Calu3 (cell line): ENCODE results near the gene TAF1B. TPM values are rescaled to one million over a fixed set of nuclear protein-coding genes. Genes with fewer than 3 reads are reported as not detected.

Experiments
- BruUV-seq: library from RNA; stranded (reverse); fragments of 400-500 nt; replicated peaks from 2 replicates; lab custom pipeline; 2021; lab: Mats Ljungman, UMichigan
- CTCF ChIA-PET: fragments of 300-600 bp; sonication (Branson Sonifier 250); formaldehyde crosslinking; loops from one replicate; lab custom pipeline; 2022; ENCODE audit warnings: antibody characterized with exemption; lab: Charles Lee
- DNase-seq: peaks from one replicate; pipeline ENCODE4 v3.0.0; 2022
- H3K27ac Mint-ChIP-seq: one replicate; pipeline ENCODE4 v1.8.0; 2022; ENCODE audit warnings: mixed read lengths; ENCODE audit not compliant: unreplicated experiment
- H3K27me3 Mint-ChIP-seq: one replicate; pipeline ENCODE4 v1.8.0; 2022; ENCODE audit warnings: mixed read lengths; ENCODE audit not compliant: unreplicated experiment
- H3K36me3 Mint-ChIP-seq: one replicate; pipeline ENCODE4 v1.8.0; 2022; ENCODE audit warnings: mild to moderate bottlenecking, moderate library complexity, mixed read lengths; ENCODE audit not compliant: insufficient read depth, unreplicated experiment
- H3K4me1 Mint-ChIP-seq: one replicate; pipeline ENCODE4 v1.8.0; 2022; ENCODE audit warnings: mild to moderate bottlenecking, low read depth, mixed read lengths; ENCODE audit not compliant: unreplicated experiment
- H3K4me3 Mint-ChIP-seq: one replicate; pipeline ENCODE4 v1.8.0; 2022; ENCODE audit warnings: mild to moderate bottlenecking, low read depth, moderate library complexity, mixed read lengths; ENCODE audit not compliant: unreplicated experiment
- H3K9me3 Mint-ChIP-seq: one replicate; pipeline ENCODE4 v1.8.0; 2022; ENCODE audit warnings: low read depth, mixed read lengths; ENCODE audit not compliant: unreplicated experiment
- intact Hi-C: fragments of 100-400 bp; cut with micrococcal nuclease; formaldehyde crosslinking; loops from one replicate; pipeline ENCODE4 v1.10.0; 2022; ENCODE audit not compliant: unreplicated experiment
- total RNA-seq: library from RNA; stranded (reverse); gene quantifications from 2 replicates; pipeline ENCODE4 v1.2.3, GENCODE V29; 2022
- TF ChIP-seq, protein P1 (sequence below): fragments of 200-600 bp; IDR thresholded peaks from one replicate; pipeline ENCODE4 v1.8.0; 2022; ENCODE audit warnings: antibody characterized with exemption; ENCODE audit not compliant: unreplicated experiment

Gene TAF1B
- total RNA-seq, 1 experiment from 2014 or later, result 23.0 TPM

DNA sequence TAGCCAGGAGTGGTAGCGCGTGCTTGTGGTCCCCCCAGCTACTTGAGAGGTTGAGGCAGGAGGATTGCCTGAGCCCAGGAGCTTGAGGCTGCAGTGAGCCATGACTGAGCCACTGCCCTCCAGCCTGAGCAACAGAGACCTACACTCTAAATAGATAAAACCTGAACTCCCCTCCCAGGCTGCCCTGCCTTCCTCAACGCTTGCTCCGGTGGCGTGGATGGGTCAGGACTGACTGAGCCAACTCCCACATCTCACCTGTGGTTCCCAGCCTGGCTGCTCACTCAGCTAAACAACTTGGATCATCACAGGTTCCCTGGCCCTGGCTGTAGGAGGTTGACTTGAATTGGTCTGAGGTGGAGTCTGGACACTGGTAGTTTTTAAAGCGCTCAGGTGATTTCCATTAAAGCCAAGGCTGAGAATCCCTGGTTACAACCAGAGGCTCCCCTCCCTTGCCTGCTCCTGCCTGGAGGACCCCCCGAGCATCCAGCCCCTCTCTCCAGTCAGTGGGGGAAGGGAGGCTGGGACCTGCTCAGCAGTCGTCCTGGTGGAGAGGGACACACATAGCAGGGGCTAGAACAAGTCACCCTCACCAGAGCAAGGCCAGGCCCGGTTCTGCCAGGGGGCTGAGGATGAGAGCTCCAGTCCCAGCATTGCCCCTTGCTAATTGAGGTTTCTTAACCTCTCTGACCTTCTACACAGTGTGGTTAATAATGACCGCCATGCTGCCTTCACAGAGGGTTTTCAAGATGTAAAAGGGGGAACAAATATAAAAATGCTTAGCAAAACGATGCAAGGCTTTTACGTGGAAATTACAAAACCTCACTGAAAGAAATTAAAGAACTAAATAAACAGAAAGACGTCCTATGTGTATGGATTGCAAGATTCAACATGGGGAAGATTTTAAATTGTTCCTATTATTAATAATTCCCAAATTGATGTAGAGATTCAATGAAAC lies 46.9 kb upstream of the TAF1B start:
- Mint-ChIP-seq H3K9me3 (no peaks in the 10 kb centered on the region), H3K27me3 (no peaks in the 10 kb centered on the region), H3K27ac (no peak overlapping the region), H3K4me1 (peaks cover 39% of the 10 kb centered on the region), H3K4me3 (no peak overlapping the region), H3K36me3 (peaks cover 11% of the 10 kb centered on the region)
- BruUV-seq, result no TSS peak
- DNase-seq, result no peak
- TF ChIP-seq, protein P1, sequence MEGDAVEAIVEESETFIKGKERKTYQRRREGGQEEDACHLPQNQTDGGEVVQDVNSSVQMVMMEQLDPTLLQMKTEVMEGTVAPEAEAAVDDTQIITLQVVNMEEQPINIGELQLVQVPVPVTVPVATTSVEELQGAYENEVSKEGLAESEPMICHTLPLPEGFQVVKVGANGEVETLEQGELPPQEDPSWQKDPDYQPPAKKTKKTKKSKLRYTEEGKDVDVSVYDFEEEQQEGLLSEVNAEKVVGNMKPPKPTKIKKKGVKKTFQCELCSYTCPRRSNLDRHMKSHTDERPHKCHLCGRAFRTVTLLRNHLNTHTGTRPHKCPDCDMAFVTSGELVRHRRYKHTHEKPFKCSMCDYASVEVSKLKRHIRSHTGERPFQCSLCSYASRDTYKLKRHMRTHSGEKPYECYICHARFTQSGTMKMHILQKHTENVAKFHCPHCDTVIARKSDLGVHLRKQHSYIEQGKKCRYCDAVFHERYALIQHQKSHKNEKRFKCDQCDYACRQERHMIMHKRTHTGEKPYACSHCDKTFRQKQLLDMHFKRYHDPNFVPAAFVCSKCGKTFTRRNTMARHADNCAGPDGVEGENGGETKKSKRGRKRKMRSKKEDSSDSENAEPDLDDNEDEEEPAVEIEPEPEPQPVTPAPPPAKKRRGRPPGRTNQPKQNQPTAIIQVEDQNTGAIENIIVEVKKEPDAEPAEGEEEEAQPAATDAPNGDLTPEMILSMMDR, result no peak
- CTCF ChIA-PET, result no interaction called here
- intact Hi-C loops, result no loop called here

DNA sequence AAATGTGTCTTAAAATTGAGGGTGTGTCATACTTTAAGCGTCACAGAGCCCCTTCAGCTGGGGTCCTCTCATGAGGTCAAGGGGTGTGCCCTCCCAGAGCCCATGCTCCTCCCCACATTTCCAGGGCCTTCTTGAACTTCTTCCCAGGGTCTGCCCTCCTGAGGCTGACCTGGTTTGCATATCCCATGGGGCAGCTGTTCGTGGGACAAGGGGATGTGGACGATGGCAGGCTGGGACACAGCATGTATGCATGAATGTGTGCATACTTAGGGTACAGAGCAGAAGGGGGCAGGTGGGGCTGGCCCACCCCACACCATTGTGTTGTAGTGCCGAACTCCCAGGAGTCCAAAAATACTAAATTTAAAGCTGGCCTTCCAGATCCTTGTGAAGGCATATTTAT lies 46.2 kb upstream of the TAF1B start:
- peaks cover 46% of the 10 kb centered on the region for H3K4me1 Mint-ChIP-seq
- TF ChIP-seq, protein P1, result no peak
- H3K9me3 Mint-ChIP-seq, result no peaks in the 10 kb centered on the region
- intact Hi-C loops, result no loop called here
- H3K4me3 Mint-ChIP-seq, result no peak overlapping the region
- H3K27ac Mint-ChIP-seq, result no peak overlapping the region
- no peaks in the 10 kb centered on the region for H3K27me3 Mint-ChIP-seq
- peaks cover 11% of the 10 kb centered on the region for H3K36me3 Mint-ChIP-seq
- BruUV-seq, result no TSS peak
- no peak for DNase-seq
- CTCF ChIA-PET, result interaction anchor here (0.6 to 0.9 kb wide), 2 partner anchors 19 to 27 kb away, joined by 3 to 4 read pairs; no protein-coding TSS in a partner anchor

DNA sequence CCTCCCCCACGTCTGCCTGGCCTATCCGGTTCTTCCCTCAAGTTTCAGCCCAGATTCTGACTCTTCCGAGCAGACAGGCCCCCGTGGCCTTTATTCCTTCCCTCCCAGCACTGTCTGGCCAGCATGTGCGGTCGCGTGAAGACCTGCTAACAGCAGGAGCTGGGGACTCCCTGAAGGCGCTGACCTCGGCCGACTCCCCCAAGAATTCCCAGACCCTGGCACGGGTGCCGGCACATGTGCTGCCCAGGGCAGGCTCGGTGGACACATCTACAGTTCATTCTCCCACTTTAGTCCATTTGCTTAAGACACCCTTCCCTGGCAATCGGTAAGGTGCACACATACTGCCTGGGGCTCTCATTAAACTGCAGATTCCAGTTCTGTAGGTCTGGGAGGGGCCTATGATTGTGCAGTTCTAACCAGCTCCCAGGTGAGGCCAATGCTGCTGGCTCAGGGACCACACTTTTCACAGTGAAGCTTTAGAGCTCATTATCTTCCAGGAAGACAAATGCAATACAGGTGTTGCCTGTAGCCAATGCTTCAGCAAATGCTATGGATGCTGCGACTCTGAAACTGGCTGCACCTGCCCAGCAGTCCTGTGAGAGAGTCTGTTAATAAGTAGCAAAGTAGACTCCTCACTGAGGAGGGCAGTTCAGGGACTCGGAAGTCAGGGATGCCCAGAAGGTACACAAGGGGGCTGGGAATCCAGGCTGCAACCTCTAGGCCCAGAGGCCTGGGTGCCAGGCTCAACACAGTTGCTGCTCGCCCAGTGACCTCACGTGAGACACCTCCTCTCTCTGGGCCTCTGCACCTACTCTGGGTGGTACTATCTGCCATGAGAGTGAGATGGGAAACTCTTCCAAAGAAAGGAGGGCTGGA lies 45.4 kb upstream of the TAF1B start:
- TF ChIP-seq, protein P1, result no peak
- H3K27me3 Mint-ChIP-seq, result no peaks in the 10 kb centered on the region
- H3K36me3 Mint-ChIP-seq, result peaks cover 11% of the 10 kb centered on the region
- peaks cover 49% of the 10 kb centered on the region for H3K4me1 Mint-ChIP-seq
- BruUV-seq, result no TSS peak
- DNase-seq, result peak; percentile 51
- CTCF ChIA-PET, result interaction anchor here (0.6 to 2.2 kb wide), 4 partner anchors 9 to 117 kb away, joined by 3 to 7 read pairs (median 5); no protein-coding TSS in a partner anchor
- no peaks in the 10 kb centered on the region for H3K9me3 Mint-ChIP-seq
- peak overlapping the region; percentile 61 for H3K27ac Mint-ChIP-seq
- no peak overlapping the region for H3K4me3 Mint-ChIP-seq
- intact Hi-C loops, result no loop called here

- no TSS peak for BruUV-seq
- peak overlapping the region; percentile 85 for H3K27ac Mint-ChIP-seq
- H3K36me3 Mint-ChIP-seq, result peaks cover 11% of the 10 kb centered on the region
- intact Hi-C loops, result loop anchor here (1.0 kb wide), 2 partner anchors 115 to 249 kb away; no protein-coding TSS in a partner anchor
- CTCF ChIA-PET, result interaction anchor here (0.7 to 2.2 kb wide), 8 partner anchors 17 to 273 kb away, joined by 3 to 7 read pairs (median 4); partner anchors contain the start of gene TAF1B
- H3K4me3 Mint-ChIP-seq, result peak overlapping the region; percentile 50
- no peaks in the 10 kb centered on the region for H3K9me3 Mint-ChIP-seq
- H3K4me1 Mint-ChIP-seq, result peaks cover 49% of the 10 kb centered on the region
- H3K27me3 Mint-ChIP-seq, result no peaks in the 10 kb centered on the region
- TF ChIP-seq, protein P1, result no peak
- no peak for DNase-seq
Observed at GRCh38 chr2:9799011-9799596, 44.2 kb upstream of the TAF1B start.
